ENCODE measurements around the gene PARVA.

The PARVA gene

DNA sequence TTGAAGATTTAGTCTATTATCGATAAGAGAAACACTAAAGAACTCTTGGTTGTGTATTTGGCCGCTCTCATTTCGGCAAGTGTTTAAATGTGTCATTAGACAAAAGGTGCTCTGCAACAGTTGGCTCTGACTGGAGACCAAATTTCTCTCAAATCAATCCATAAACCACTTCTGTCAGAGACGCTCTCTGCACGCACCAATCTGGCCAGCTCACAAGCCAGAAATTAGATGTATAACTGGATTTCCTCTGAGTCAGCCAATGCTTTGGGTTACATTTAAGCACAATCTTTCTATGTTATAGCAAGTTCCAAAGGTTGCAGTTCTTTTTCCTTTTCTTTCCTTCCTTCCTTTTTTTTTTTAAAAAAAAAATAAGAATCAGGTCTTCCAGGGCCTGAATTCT is 17.6 kb upstream of the PARVA start:
- peaks cover 0 to 5% of the 10 kb centered on the region in 2 experiments for H3K27me3 ChIP-seq (ENCODE audit: control insufficient read depth in 1 of 2, insufficient read depth in 1 of 2, low read length in 2 of 2)
- no peak overlapping the region for H4K91ac ChIP-seq (ENCODE audit: low read length)
- H2AFZ ChIP-seq (ENCODE audit: low read depth, low read length): no peak overlapping the region
- H3K18ac ChIP-seq (ENCODE audit: low read depth in 1 of 2, low read length in 2 of 2): no peak overlapping the region
- H3K4me3 ChIP-seq (ENCODE audit: insufficient read depth in 1 of 2, low read depth in 1 of 2, low read length in 2 of 2): no peak overlapping the region
- H2BK12ac ChIP-seq (ENCODE audit: low read length in 2 of 2): no peak overlapping the region
- 68% methylated on average over 5 of the region's 5 CpGs for WGBS
- no peak overlapping the region for H4K8ac ChIP-seq (ENCODE audit: low read length)
- H3K9me3 ChIP-seq (ENCODE audit: control insufficient read depth, low read length): no peaks in the 10 kb centered on the region
- H3K79me1 ChIP-seq (replicated peaks; ENCODE audit: low read length, poor library complexity, severe bottlenecking): no peaks in the 10 kb centered on the region
- H2AK5ac ChIP-seq (ENCODE audit: low read length, severe bottlenecking): no peak overlapping the region
- no peak overlapping the region for H3K4ac ChIP-seq (ENCODE audit: low read depth in 1 of 2, low read length in 2 of 2)
- H3K27ac ChIP-seq (ENCODE audit: low read length, poor library complexity, severe bottlenecking): no peak overlapping the region
- H3K4me1 ChIP-seq (ENCODE audit: control insufficient read depth, insufficient read depth, low read depth, low read length): peaks cover 7% of the 10 kb centered on the region
- H3K23ac ChIP-seq (ENCODE audit: low read length in 2 of 2): no peak overlapping the region
- peaks cover 0 to 1% of the 10 kb centered on the region in 2 experiments for H3K36me3 ChIP-seq (ENCODE audit: control insufficient read depth in 1 of 2, insufficient read depth in 2 of 2, low read depth in 1 of 2, low read length in 2 of 2)
- H3K14ac ChIP-seq (ENCODE audit: low read length in 2 of 2): no peak overlapping the region
- no peak overlapping the region for H3K9ac ChIP-seq (ENCODE audit: low read length)
- H2BK5ac ChIP-seq (ENCODE audit: low read depth, low read length, poor library complexity, severe bottlenecking): no peak overlapping the region
- no peak for DNase-seq
- H3K4me2 ChIP-seq (ENCODE audit: low read length, poor library complexity, severe bottlenecking): no peak overlapping the region
- H2BK15ac ChIP-seq (ENCODE audit: low read depth, poor library complexity, severe bottlenecking): no peak overlapping the region
- H2BK120ac ChIP-seq (ENCODE audit: low read depth, low read length): no peak overlapping the region

DNA sequence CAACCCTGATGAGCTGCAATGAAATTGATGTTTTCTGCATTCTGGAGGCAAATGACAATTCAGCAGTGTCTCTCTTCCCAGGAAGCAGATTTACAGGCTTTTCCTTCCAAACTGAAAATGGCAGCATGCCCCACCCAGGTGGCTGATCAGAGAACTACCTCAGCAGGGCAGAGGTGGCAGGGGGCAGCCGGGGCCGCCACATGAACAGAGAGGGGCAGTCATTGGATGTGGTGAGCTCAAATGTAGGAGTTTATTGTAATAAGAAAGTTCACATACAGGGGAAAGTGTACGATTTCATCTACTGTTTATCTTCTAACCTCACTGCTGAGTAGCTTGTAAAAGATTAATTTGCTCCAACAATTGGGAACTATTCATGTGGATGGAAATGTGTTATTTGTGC is 15.7 kb upstream of the PARVA start:
- Histone ChIP-seq H3K27me3 (ENCODE audit: control insufficient read depth in 1 of 2, insufficient read depth in 1 of 2, low read length in 2 of 2) (peaks cover 0 to 5% of the 10 kb centered on the region in 2 experiments), H2AFZ (ENCODE audit: low read depth, low read length) (no peak overlapping the region)
- WGBS: 94% methylated on average over 2 of the region's 3 CpGs

DNA sequence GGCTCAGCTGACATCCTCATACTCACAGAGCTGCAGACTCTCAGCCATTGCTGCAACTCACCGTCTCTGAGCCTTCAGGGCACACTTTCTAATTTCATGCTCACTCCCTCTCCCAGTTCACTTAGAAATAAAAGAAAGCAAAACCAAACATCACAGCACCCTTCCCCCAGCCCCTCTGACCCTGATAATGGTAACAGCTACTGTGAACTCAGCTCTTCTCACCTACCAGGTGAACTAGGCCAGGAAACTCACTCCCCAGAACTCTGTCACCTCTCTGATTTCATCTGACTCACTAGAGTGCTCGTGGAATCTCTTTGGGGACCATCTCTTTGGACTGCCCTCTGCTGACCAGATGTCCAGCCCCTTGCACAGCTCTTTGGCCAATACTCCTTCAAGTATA is 14.5 kb upstream of the PARVA start:
- no peak overlapping the region for H3K27ac ChIP-seq (ENCODE audit: low read length, poor library complexity, severe bottlenecking)
- H3K27me3 ChIP-seq (ENCODE audit: control insufficient read depth in 1 of 2, insufficient read depth in 1 of 2, low read length in 2 of 2): peaks cover 0 to 5% of the 10 kb centered on the region in 2 experiments
- no peak overlapping the region for H3K9ac ChIP-seq (ENCODE audit: low read length)
- no peaks in the 10 kb centered on the region for H3K79me1 ChIP-seq (replicated peaks; ENCODE audit: low read length, poor library complexity, severe bottlenecking)
- H3K4me3 ChIP-seq (ENCODE audit: insufficient read depth in 1 of 2, low read depth in 1 of 2, low read length in 2 of 2): no peak overlapping the region
- H2AFZ ChIP-seq (ENCODE audit: low read depth, low read length): no peak overlapping the region
- no peak for DNase-seq
- no peak overlapping the region for H3K18ac ChIP-seq (ENCODE audit: low read depth in 1 of 2, low read length in 2 of 2)
- no peak overlapping the region for H4K91ac ChIP-seq (ENCODE audit: low read length)
- H2BK120ac ChIP-seq (ENCODE audit: low read depth, low read length): no peak overlapping the region
- no peak overlapping the region for H3K14ac ChIP-seq (ENCODE audit: low read length in 2 of 2)
- no peak overlapping the region for H3K4ac ChIP-seq (ENCODE audit: low read depth in 1 of 2, low read length in 2 of 2)
- 22% methylated on average over 2 of the region's 2 CpGs for WGBS
- no peak overlapping the region for H2BK15ac ChIP-seq (ENCODE audit: low read depth, poor library complexity, severe bottlenecking)
- H2BK12ac ChIP-seq (ENCODE audit: low read length in 2 of 2): no peak overlapping the region
- no peak overlapping the region for H2BK5ac ChIP-seq (ENCODE audit: low read depth, low read length, poor library complexity, severe bottlenecking)
- no peaks in the 10 kb centered on the region for H3K36me3 ChIP-seq (ENCODE audit: control insufficient read depth in 1 of 2, insufficient read depth in 2 of 2, low read depth in 1 of 2, low read length in 2 of 2)
- H3K4me2 ChIP-seq (ENCODE audit: low read length, poor library complexity, severe bottlenecking): no peak overlapping the region
- no peak overlapping the region for H3K23ac ChIP-seq (ENCODE audit: low read length in 2 of 2)
- peaks cover 11% of the 10 kb centered on the region for H3K4me1 ChIP-seq (ENCODE audit: control insufficient read depth, insufficient read depth, low read depth, low read length)
- no peak overlapping the region for H4K8ac ChIP-seq (ENCODE audit: low read length)
- no peak overlapping the region for H2AK5ac ChIP-seq (ENCODE audit: low read length, severe bottlenecking)
- H3K9me3 ChIP-seq (ENCODE audit: control insufficient read depth, low read length): no peaks in the 10 kb centered on the region

More for the DNA sequence above, 15.7 kb upstream of the PARVA start:
- H2BK5ac ChIP-seq (ENCODE audit: low read depth, low read length, poor library complexity, severe bottlenecking): no peak overlapping the region
- H3K36me3 ChIP-seq (ENCODE audit: control insufficient read depth in 1 of 2, insufficient read depth in 2 of 2, low read depth in 1 of 2, low read length in 2 of 2): no peaks in the 10 kb centered on the region
- no peak overlapping the region for H4K91ac ChIP-seq (ENCODE audit: low read length)
- no peak overlapping the region for H2BK120ac ChIP-seq (ENCODE audit: low read depth, low read length)
- no peak for DNase-seq
- no peak overlapping the region for H4K8ac ChIP-seq (ENCODE audit: low read length)
- H3K23ac ChIP-seq (ENCODE audit: low read length in 2 of 2): no peak overlapping the region
- H3K4ac ChIP-seq (ENCODE audit: low read depth in 1 of 2, low read length in 2 of 2): no peak overlapping the region
- H3K18ac ChIP-seq (ENCODE audit: low read depth in 1 of 2, low read length in 2 of 2): no peak overlapping the region
- no peak overlapping the region for H2AK5ac ChIP-seq (ENCODE audit: low read length, severe bottlenecking)
- H3K4me1 ChIP-seq (ENCODE audit: control insufficient read depth, insufficient read depth, low read depth, low read length): peaks cover 13% of the 10 kb centered on the region
- H3K14ac ChIP-seq (ENCODE audit: low read length in 2 of 2): no peak overlapping the region
- H3K27ac ChIP-seq (ENCODE audit: low read length, poor library complexity, severe bottlenecking): no peak overlapping the region
- no peak overlapping the region for H3K4me3 ChIP-seq (ENCODE audit: insufficient read depth in 1 of 2, low read depth in 1 of 2, low read length in 2 of 2)
- H3K9me3 ChIP-seq (ENCODE audit: control insufficient read depth, low read length): no peaks in the 10 kb centered on the region
- H2BK12ac ChIP-seq (ENCODE audit: low read length in 2 of 2): no peak overlapping the region
- no peak overlapping the region for H2BK15ac ChIP-seq (ENCODE audit: low read depth, poor library complexity, severe bottlenecking)
- H3K9ac ChIP-seq (ENCODE audit: low read length): no peak overlapping the region
- H3K79me1 ChIP-seq (replicated peaks; ENCODE audit: low read length, poor library complexity, severe bottlenecking): no peaks in the 10 kb centered on the region
- H3K4me2 ChIP-seq (ENCODE audit: low read length, poor library complexity, severe bottlenecking): peak overlapping the region; percentile 33

DNA sequence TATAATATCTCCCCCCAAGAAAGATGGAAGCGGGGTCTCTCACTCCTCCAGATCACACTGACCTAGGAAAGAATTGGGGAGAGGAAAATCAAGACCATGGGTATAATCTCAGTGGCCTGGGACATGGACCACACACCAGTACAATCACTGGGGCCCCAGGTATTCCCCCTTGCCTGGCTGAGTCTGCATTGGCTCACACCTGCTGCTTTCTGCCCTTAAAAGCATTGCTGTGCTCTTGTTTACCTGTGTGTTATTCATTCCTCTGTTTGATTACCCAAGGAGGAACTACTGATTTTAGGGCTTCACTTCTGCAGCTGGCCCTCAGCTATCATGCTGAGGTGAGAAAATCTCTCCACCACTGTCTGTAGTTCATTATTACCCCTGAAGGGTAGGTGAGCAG is 14.0 kb upstream of the PARVA start:
- Histone ChIP-seq H3K79me1 (replicated peaks; ENCODE audit: low read length, poor library complexity, severe bottlenecking) (no peaks in the 10 kb centered on the region), H2BK12ac (ENCODE audit: low read length in 2 of 2) (no peak overlapping the region), H2AFZ (ENCODE audit: low read depth, low read length) (no peak overlapping the region), H3K27me3 (ENCODE audit: control insufficient read depth in 1 of 2, insufficient read depth in 1 of 2, low read length in 2 of 2) (peaks cover 0 to 5% of the 10 kb centered on the region in 2 experiments), H4K91ac (ENCODE audit: low read length) (no peak overlapping the region), H3K14ac (ENCODE audit: low read length in 2 of 2) (no peak overlapping the region), H3K4me1 (ENCODE audit: control insufficient read depth, insufficient read depth, low read depth, low read length) (peaks cover 9% of the 10 kb centered on the region), H3K4me3 (ENCODE audit: insufficient read depth in 1 of 2, low read depth in 1 of 2, low read length in 2 of 2) (no peak overlapping the region), H3K4ac (ENCODE audit: low read depth in 1 of 2, low read length in 2 of 2) (no peak overlapping the region), H2BK120ac (ENCODE audit: low read depth, low read length) (no peak overlapping the region), H2BK15ac (ENCODE audit: low read depth, poor library complexity, severe bottlenecking) (no peak overlapping the region), H3K9ac (ENCODE audit: low read length) (no peak overlapping the region), H3K23ac (ENCODE audit: low read length in 2 of 2) (no peak overlapping the region), H3K18ac (ENCODE audit: low read depth in 1 of 2, low read length in 2 of 2) (no peak overlapping the region), H2BK5ac (ENCODE audit: low read depth, low read length, poor library complexity, severe bottlenecking) (no peak overlapping the region), H3K4me2 (ENCODE audit: low read length, poor library complexity, severe bottlenecking) (no peak overlapping the region), H3K27ac (ENCODE audit: low read length, poor library complexity, severe bottlenecking) (no peak overlapping the region), H2AK5ac (ENCODE audit: low read length, severe bottlenecking) (no peak overlapping the region), H3K9me3 (ENCODE audit: control insufficient read depth, low read length) (no peaks in the 10 kb centered on the region), H3K36me3 (ENCODE audit: control insufficient read depth in 1 of 2, insufficient read depth in 2 of 2, low read depth in 1 of 2, low read length in 2 of 2) (no peaks in the 10 kb centered on the region), H4K8ac (ENCODE audit: low read length) (no peak overlapping the region)
- DNase-seq: no peak
- WGBS: 100% methylated on average over 1 of the region's 1 CpG
